ENCODE results near the gene FOXJ1. TPM values are rescaled to one million over a fixed set of nuclear protein-coding genes. Genes with fewer than 3 reads are reported as not detected.

The FOXJ1 gene
- total and polyA plus RNA-seq, 2 of the 4 experiments (the other 2 are of a cell fraction), result 0.05 TPM; not detected in 1

DNA sequence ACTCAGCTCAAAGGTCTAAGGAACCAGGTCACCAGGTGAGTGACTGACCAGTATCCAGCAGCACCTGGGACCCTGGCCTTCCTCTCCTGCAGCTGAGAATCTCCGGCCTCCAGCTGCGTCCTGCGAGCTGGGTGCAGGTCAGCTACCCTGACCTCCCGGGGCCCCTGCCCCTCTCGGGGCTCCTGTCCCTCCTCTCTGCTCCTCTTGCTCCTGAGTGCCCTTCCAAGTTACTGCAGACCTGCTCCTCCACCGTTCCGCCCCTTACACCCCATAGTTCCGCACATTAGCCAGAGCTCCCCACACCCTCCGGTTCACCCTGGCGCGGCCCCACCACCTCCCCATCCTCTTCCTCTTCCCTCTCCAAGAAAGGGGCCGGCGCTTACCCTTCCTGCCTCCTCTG lies 10.6 kb downstream of the FOXJ1 start:
- no peaks in the 10 kb centered on the region for H3K9me1 ChIP-seq (ENCODE audit: insufficient read depth, low read length)
- no peak overlapping the region for H2BK120ac ChIP-seq (ENCODE audit: low read depth, low read length)
- H2AFZ ChIP-seq (replicated peaks; ENCODE audit: low read length, poor library complexity), result no peak overlapping the region
- ATAC-seq (ENCODE audit: low read depth) (no peak), DNase-seq (no peak)
- no peak overlapping the region for H3K23ac ChIP-seq (ENCODE audit: low read depth, low read length)
- intact Hi-C loops (cut with micrococcal nuclease), result no loop called here
- no peaks in the 10 kb centered on the region for H3K4me1 ChIP-seq (ENCODE audit: control insufficient read depth, insufficient read depth, low read length)
- in situ Hi-C loops (cut with MboI; ENCODE audit: low sequenced_read_pairs), result no loop called here
- H3K56ac ChIP-seq (ENCODE audit: extremely low read depth, insufficient read depth, low read length), result no peak overlapping the region
- H3K79me1 ChIP-seq (ENCODE audit: low read depth in 1 of 2, low read length in 2 of 2), result no peaks in the 10 kb centered on the region
- H3K4ac ChIP-seq (ENCODE audit: low read depth, low read length), result no peak overlapping the region
- H4K91ac ChIP-seq (ENCODE audit: insufficient read depth, low read depth, low read length), result no peak overlapping the region
- H3K27me3 ChIP-seq (ENCODE audit: control insufficient read depth, insufficient read depth, low read length), result peaks cover 53% of the 10 kb centered on the region
- CTCF ChIA-PET, result interaction anchor here (0.6 kb wide), 1 partner anchor 144 kb away, joined by 3 read pairs; no protein-coding TSS in a partner anchor
- H2BK15ac ChIP-seq (ENCODE audit: low read depth, low read length), result no peak overlapping the region
- H3K27ac ChIP-seq (ENCODE audit: insufficient read depth, low read length), result no peak overlapping the region
- no peak overlapping the region for H3K9ac ChIP-seq (ENCODE audit: low read depth, low read length)
- H2AK9ac ChIP-seq (replicated peaks; ENCODE audit: low read depth, low read length, poor library complexity), result no peak overlapping the region
- dilution Hi-C loops (cut with HindIII; ENCODE audit: low sequenced_read_pairs, unreplicated experiment), result no loop called here
- no peak overlapping the region for H4K8ac ChIP-seq (ENCODE audit: low read depth in 2 of 2, low read length in 2 of 2)
- H2BK20ac ChIP-seq (ENCODE audit: low read depth, low read length), result no peak overlapping the region
- H3K18ac ChIP-seq (ENCODE audit: low read depth, low read length), result no peak overlapping the region
- TF ChIP-seq POLR2A (IDR thresholded peaks at IDR 0.05; ENCODE audit: low read depth, low read length) (no peak), RFX5 (IDR thresholded peaks at IDR 0.05; ENCODE audit: low read depth, low read length) (no peak), CEBPB (IDR thresholded peaks at IDR 0.05; ENCODE audit: low read depth, low read length) (no peak), CHD1 (IDR thresholded peaks at IDR 0.05; ENCODE audit: low read depth, low read length) (no peak), RAD21 (IDR thresholded peaks at IDR 0.05; ENCODE audit: low read length) (no peak), FOS (IDR thresholded peaks at IDR 0.05; ENCODE audit: low read depth, low read length) (no peak), RCOR1 (IDR thresholded peaks at IDR 0.05; ENCODE audit: insufficient replicate concordance, low read length) (no peak), SMC3 (IDR thresholded peaks at IDR 0.05; ENCODE audit: low read depth, low read length) (no peak)
- TF ChIP-seq, protein P1, sequence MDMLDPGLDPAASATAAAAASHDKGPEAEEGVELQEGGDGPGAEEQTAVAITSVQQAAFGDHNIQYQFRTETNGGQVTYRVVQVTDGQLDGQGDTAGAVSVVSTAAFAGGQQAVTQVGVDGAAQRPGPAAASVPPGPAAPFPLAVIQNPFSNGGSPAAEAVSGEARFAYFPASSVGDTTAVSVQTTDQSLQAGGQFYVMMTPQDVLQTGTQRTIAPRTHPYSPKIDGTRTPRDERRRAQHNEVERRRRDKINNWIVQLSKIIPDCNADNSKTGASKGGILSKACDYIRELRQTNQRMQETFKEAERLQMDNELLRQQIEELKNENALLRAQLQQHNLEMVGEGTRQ (IDR thresholded peaks at IDR 0.05; ENCODE audit: low read depth, low read length), result no peak
- no peaks in the 10 kb centered on the region for H4K20me1 ChIP-seq (ENCODE audit: insufficient read depth, low read length)
- H4K5ac ChIP-seq (ENCODE audit: low read depth, low read length), result no peak overlapping the region
- no peaks in the 10 kb centered on the region for H3K36me3 ChIP-seq (ENCODE audit: control insufficient read depth, insufficient read depth, low read length)
- no peak overlapping the region for H3K4me3 ChIP-seq (ENCODE audit: insufficient read depth, low read depth, low read length)
- H3K9me3 ChIP-seq (ENCODE audit: control insufficient read depth, insufficient read depth, low read length), result no peaks in the 10 kb centered on the region
- H2AK5ac ChIP-seq (ENCODE audit: low read depth, low read length), result no peak overlapping the region
- POLR2A ChIA-PET (ENCODE audit: unreplicated experiment), result no interaction called here
- 31% methylated on average over 12 of the region's 13 CpGs; no CpG with 5 or more reads in 1 of the 2 experiments for WGBS, 2 experiments (ENCODE audit: extremely low coverage in 2 of 2, insufficient read length in 1 of 2)
- no peak overlapping the region for H2BK5ac ChIP-seq (ENCODE audit: low read depth, low read length, poor library complexity, severe bottlenecking)
- no TSS peak for BruUV-seq (replicated peaks)
- H3K4me2 ChIP-seq (ENCODE audit: low read depth, low read length), result no peak overlapping the region
- no peak overlapping the region for H3K14ac ChIP-seq (replicated peaks; ENCODE audit: low read depth, low read length)

Measured in IMR-90 (cell line).